ENCODE data around the gene FNDC10. TPM values are rescaled to one million over a fixed set of nuclear protein-coding genes. Genes with fewer than 3 reads are reported as not detected.
"Not testable (repeated sequence)": the region's sequence is repeated elsewhere in the genome, so short reads cannot be mapped to it uniquely, and the experiment has no call there.

Gene FNDC10
- 14.3 and 15.9 TPM in 2 replicates for total RNA-seq

- Mint-ChIP-seq H3K27ac (peak within 1 kb of the TSS; percentile 68), H3K4me3 (peak within 1 kb of the TSS; percentile 85), H3K27me3 (peaks cover 9% of the 10 kb centered on the region), H3K9me3 (no peaks in the 10 kb centered on the region), H3K36me3 (ENCODE audit: low read depth) (no peaks in the 10 kb centered on the region), H3K4me1 (peaks cover 7% of the 10 kb centered on the region)
- intact Hi-C loops (cut with micrococcal nuclease): no loop called here
- peak; percentile 66 for DNase-seq
Observed at GRCh38 chr1:1599935-1600860, at the start of gene FNDC10. FNDC10 (minus strand) TSS chr1:1600135; CDS start chr1:1600015, 120 bp downstream.

DNA sequence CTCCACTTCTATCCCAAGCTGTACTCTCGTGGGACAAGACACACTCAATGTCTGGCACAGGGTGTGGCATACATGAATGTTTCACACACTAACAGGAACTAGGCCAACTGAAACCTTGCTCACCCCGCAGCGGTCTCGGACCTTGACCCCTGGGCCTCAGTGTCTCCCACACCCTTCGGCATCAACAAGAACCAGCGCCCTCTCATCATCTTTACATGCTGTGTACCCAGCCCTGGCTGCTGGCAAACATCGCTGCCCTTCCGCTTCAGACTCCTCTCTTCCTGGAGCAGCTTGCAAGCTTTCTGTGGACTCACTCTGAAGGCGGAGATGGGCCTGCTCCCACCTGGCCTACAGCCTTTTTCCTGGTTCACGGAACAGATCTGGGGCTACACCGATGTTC is 48.3 kb upstream of the FNDC10 start:
- DNase-seq; H3K4me3 Mint-ChIP-seq; H3K27me3 Mint-ChIP-seq; H3K27ac Mint-ChIP-seq; H3K9me3 Mint-ChIP-seq; intact Hi-C loops (cut with micrococcal nuclease); H3K4me1 Mint-ChIP-seq: not testable (repeated sequence)
- H3K36me3 Mint-ChIP-seq (ENCODE audit: low read depth): peaks cover 55% of the 10 kb centered on the region

DNA sequence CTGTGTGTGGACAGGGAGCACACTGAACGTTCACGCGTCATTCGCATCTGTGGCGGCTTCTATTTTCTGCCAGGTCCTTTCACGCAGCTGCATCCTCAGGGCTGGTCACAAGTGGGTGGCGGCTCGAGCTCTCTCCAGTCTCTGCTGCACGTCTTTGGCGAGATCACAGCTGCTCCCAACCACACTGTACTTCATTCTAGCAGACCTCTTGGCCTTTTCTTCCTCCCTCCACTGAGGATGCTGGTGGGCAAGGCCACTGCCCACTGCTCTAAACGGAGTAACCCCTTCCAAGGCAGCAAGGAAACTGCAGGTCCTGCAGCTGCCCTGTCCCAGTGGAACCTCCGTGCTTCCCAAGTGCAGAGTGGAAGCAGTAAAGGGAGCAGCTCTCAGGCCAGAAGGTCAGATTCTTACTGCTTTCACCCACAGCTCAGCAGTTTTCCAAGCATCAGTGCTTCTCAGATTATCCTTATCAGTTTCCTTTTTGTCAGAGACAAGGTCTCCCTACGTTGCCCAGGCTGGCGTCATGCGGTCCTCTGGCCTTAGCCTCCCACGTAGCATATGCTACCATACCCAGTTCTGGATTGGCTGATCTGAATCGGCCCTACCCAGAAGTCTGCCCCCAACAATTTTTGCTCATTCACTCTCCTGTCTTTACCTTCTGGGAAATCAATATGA is 47.8 kb upstream of the FNDC10 start:
- H3K4me1 Mint-ChIP-seq; H3K9me3 Mint-ChIP-seq; H3K4me3 Mint-ChIP-seq; H3K27ac Mint-ChIP-seq; DNase-seq; intact Hi-C loops (cut with micrococcal nuclease); H3K27me3 Mint-ChIP-seq: not testable (repeated sequence)
- H3K36me3 Mint-ChIP-seq (ENCODE audit: low read depth): peaks cover 54% of the 10 kb centered on the region

GRCh38 chr1:1646326-1646725 is 46.4 kb upstream of the FNDC10 start:
- H3K36me3 Mint-ChIP-seq (ENCODE audit: low read depth): peaks cover 40% of the 10 kb centered on the region
- H3K4me3 Mint-ChIP-seq; H3K27ac Mint-ChIP-seq; H3K9me3 Mint-ChIP-seq; H3K27me3 Mint-ChIP-seq; H3K4me1 Mint-ChIP-seq; DNase-seq; intact Hi-C loops (cut with micrococcal nuclease): not testable (repeated sequence)

GRCh38 chr1:1640711-1641461 is 41.0 kb upstream of the FNDC10 start:
- H3K9me3 Mint-ChIP-seq; H3K27ac Mint-ChIP-seq; intact Hi-C loops (cut with micrococcal nuclease); H3K4me1 Mint-ChIP-seq; H3K27me3 Mint-ChIP-seq; DNase-seq; H3K4me3 Mint-ChIP-seq: not testable (repeated sequence)
- H3K36me3 Mint-ChIP-seq (ENCODE audit: low read depth): peaks cover 13% of the 10 kb centered on the region

DNA sequence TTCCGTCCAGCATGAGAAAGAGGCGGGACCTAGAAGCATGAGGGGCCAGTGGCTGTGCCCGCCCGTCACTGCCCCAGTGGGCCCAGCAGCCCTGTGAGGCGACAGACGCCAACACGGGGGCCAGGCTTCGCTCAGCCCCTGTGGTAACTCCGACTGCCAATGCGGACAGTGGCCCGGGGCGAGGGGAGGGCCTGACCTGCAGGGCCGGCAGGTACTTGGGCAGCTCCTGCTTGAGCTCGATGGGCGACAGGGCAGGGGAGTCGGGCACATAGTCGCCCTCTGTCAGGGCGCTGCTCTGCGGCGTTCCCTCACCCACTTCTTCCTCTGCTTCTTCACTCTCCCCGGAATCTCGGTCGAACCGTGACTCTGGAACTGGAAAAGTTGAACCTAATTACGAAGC is 40.1 kb upstream of the FNDC10 start:
- H3K36me3 Mint-ChIP-seq (ENCODE audit: low read depth); DNase-seq; H3K9me3 Mint-ChIP-seq; H3K27me3 Mint-ChIP-seq; H3K27ac Mint-ChIP-seq; H3K4me3 Mint-ChIP-seq; H3K4me1 Mint-ChIP-seq; intact Hi-C loops (cut with micrococcal nuclease): not testable (repeated sequence)

GRCh38 chr1:1639368-1639767 is 39.4 kb upstream of the FNDC10 start:
- H3K36me3 Mint-ChIP-seq (ENCODE audit: low read depth); intact Hi-C loops (cut with micrococcal nuclease): not testable (repeated sequence)

DNA sequence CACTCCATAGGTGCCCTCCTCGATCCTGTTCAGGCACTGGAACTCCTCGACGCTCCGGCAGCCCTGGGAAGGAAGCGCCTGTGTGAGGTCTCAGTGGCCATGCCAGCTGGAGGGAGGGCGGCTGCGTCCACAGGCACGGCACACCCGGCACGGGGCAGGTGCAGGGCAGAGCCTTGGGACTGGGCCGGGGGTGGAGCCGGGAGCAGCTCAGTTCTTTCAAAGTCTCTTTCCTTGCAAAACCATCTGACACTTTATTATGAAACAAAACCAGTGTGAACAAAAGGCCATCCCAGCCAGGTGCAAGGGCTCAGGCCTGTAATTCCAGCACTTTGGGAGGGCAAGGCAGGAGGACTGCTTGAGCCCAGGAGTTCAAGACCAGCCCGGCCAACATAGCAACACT is 38.6 kb upstream of the FNDC10 start:
- H3K27me3 Mint-ChIP-seq; H3K36me3 Mint-ChIP-seq (ENCODE audit: low read depth); H3K4me1 Mint-ChIP-seq; DNase-seq; H3K4me3 Mint-ChIP-seq; H3K9me3 Mint-ChIP-seq; H3K27ac Mint-ChIP-seq; intact Hi-C loops (cut with micrococcal nuclease): not testable (repeated sequence)

More at GRCh38 chr1:1639368-1639767, 39.4 kb upstream of the FNDC10 start:
- H3K4me3 Mint-ChIP-seq, H3K27ac Mint-ChIP-seq, H3K27me3 Mint-ChIP-seq, H3K4me1 Mint-ChIP-seq, H3K9me3 Mint-ChIP-seq, DNase-seq: not testable (repeated sequence)

- not testable (repeated sequence) for H3K27me3 Mint-ChIP-seq, DNase-seq, H3K9me3 Mint-ChIP-seq
Observed at GRCh38 chr1:1637479-1637875, 37.5 kb upstream of the FNDC10 start.

DNA sequence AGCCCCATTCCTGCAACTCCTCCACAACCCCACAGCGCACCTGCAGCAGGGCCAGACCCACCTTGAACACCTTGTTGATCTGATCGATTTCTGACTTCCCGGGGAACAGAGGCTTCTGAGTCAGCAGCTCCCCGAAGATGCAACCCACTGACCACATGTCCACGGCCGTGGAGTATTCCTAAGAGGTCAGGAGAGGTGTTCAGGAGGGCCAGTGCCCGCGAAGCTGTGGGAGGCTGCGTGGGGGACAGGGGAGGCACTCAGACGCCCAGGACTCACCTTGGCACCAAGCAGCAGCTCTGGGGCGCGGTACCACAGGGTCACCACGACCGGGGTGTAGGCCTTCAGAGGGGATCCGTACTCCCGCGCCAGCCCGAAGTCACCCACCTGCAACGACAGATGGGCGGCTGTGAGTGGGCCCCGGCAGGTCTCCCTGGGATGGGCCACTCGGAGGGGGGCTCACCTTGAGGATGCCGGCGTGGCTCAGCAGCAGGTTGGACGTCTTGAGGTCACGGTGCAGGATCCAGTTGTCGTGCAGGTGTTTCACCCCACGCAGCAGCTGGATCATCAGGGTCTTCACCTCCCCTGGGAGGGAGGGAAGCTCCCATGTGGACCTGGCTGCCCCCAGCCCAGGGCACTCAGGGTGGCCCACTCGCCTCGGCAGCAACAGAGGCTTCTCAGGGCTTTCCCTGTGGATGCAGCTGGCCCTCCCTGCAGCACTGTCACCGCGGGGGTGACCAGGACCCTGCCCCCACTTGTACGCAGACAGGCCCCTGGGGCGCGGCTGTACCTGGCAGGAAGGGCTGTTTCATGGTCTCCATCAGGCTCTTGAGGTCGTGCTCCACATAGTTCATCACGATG is 36.9 kb upstream of the FNDC10 start:
- intact Hi-C loops (cut with micrococcal nuclease); H3K36me3 Mint-ChIP-seq (ENCODE audit: low read depth); DNase-seq; H3K27ac Mint-ChIP-seq; H3K4me3 Mint-ChIP-seq; H3K4me1 Mint-ChIP-seq; H3K27me3 Mint-ChIP-seq; H3K9me3 Mint-ChIP-seq: not testable (repeated sequence)

More at GRCh38 chr1:1637479-1637875, 37.5 kb upstream of the FNDC10 start:
- H3K36me3 Mint-ChIP-seq (ENCODE audit: low read depth); H3K4me3 Mint-ChIP-seq; H3K4me1 Mint-ChIP-seq; H3K27ac Mint-ChIP-seq; intact Hi-C loops (cut with micrococcal nuclease): not testable (repeated sequence)

DNA sequence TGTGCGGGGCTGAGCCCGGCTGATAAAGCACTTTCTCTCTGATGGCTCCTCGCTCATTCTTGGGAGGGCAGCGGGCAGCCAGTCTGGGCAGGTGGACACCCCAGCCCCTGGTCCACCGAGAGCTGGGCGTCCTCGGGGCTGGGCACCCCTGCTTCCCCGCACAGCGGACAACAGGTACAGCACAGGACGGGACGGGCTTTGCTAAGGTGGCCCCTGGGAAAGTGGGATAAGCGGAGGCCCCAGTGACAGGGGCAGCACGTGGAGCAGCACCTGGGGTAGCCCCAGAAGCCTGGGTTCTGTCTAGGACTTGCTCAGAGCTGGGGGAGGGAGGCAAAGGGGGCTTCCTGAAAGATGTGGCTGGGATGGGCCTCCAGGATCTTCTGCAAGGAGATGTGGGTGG is 34.7 kb upstream of the FNDC10 start:
- peaks cover 10% of the 10 kb centered on the region for H3K36me3 Mint-ChIP-seq (ENCODE audit: low read depth)
- H3K9me3 Mint-ChIP-seq; H3K27ac Mint-ChIP-seq; intact Hi-C loops (cut with micrococcal nuclease); DNase-seq; H3K27me3 Mint-ChIP-seq; H3K4me3 Mint-ChIP-seq; H3K4me1 Mint-ChIP-seq: not testable (repeated sequence)

DNA sequence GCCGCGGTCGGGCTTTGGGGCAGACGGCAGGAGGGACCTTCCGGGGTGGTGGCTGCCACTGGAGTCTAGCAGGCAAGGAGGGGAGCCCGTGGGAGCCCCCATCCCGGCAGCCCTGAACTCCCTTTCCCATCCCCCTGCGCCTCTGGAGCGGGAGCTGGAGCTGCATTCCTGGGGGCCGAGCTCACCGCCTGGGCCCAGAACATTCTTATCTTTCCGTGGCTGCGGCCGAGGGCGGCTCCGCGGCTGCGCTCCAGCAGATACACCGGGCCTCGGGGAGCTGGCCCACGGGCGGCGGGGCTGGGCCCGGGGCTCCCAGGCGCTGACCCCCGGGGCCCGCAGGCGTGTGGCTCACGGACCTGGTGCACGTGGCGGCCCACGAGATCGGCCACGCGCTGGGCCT is 33.5 kb upstream of the FNDC10 start:
- H3K4me1 Mint-ChIP-seq; intact Hi-C loops (cut with micrococcal nuclease); H3K9me3 Mint-ChIP-seq: not testable (repeated sequence)

DNA sequence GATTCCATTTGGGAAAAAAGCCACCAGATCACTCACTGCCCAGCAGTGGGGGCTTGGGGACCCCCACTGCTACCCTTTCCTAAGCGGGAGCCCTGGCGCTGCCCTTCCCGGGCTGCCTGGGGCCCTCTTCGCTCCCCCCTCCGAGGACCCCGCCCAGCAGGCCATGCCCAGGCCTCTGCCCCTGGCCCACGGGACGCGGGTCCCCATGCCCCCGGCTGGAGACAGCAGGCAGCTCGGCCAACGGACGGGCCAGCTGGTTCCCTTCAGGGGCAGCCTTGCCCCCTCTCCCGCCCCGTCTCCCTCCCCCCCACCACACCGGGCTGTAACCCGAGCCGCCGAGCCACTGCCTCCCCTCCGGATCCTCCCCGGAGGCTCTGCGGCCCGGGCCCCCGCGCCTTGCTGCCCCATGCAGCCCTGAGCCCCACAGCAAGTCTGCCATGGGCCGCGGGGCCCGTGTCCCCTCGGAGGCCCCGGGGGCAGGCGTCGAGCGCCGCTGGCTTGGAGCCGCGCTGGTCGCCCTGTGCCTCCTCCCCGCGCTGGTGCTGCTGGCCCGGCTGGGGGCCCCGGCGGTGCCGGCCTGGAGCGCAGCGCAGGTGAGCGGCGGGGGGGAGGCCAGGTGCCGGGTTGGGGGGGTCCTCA is 32.0 kb upstream of the FNDC10 start, which contains the start of gene MMP23B:
MMP23B (plus strand) TSS at position 392 of the 639 bp plus-strand sequence; CDS start at position 438, 46 bp downstream.
- H3K27ac Mint-ChIP-seq: peak within 1 kb of the TSS; percentile 62
- peaks cover 4% of the 10 kb centered on the region for H3K4me1 Mint-ChIP-seq
- intact Hi-C loops (cut with micrococcal nuclease): loop anchor here (2.0 kb wide), 1 partner anchor 27 kb away; the partner anchor contains the start of gene CDK11B
- peaks cover 7% of the 10 kb centered on the region for H3K36me3 Mint-ChIP-seq (ENCODE audit: low read depth)
- H3K4me3 Mint-ChIP-seq: peak within 1 kb of the TSS; percentile 52
- peak; percentile 59 for DNase-seq
- no peaks in the 10 kb centered on the region for H3K9me3 Mint-ChIP-seq
- peaks cover 4% of the 10 kb centered on the region for H3K27me3 Mint-ChIP-seq

More for the DNA sequence above, 33.5 kb upstream of the FNDC10 start:
- H3K36me3 Mint-ChIP-seq (ENCODE audit: low read depth); H3K4me3 Mint-ChIP-seq; DNase-seq; H3K27me3 Mint-ChIP-seq; H3K27ac Mint-ChIP-seq: not testable (repeated sequence)

All from activated CD4-positive, alpha-beta T cell treated with anti-CD3 and anti-CD28 coated beads, Interleukin-2, amount 10 ng/mL, durations not matched to agents 24 days and 14 days (primary cell).